ENCODE data around the gene UGT1A6. TPM values are rescaled to one million over a fixed set of nuclear protein-coding genes. Genes with fewer than 3 reads are reported as not detected.

The UGT1A6 gene
- total and polyA plus RNA-seq, 2 of the 13 experiments (the other 11 are each of a cell fraction or from before 2014, with no cell fraction given) = 0.25 TPM; not detected in 1

- TF ChIP-seq SSRP1 (CRISPR knock-in tag; IDR thresholded peaks at IDR 0.05) (no peak), ZMAT3 (CRISPR knock-in tag; conservative IDR thresholded peaks at IDR 0.05) (peak; percentile 75; the same call in 1 of the 2 replicates), ZNF235 (CRISPR knock-in tag; IDR thresholded peaks at IDR 0.05; ENCODE audit: borderline replicate concordance) (peak; percentile 80; the same call in 1 of the 2 replicates), NFATC3 (CRISPR knock-in tag; IDR thresholded peaks at IDR 0.05) (no peak), ZFP36 (IDR thresholded peaks at IDR 0.05; ENCODE audit: borderline replicate concordance, low read depth, low read length, partially characterized antibody) (peak; percentile 88), KDM4B (CRISPR knock-in tag; IDR thresholded peaks at IDR 0.05) (no peak), MTA3 (CRISPR knock-in tag; IDR thresholded peaks at IDR 0.05) (no peak), ETV6 (CRISPR knock-in tag; conservative IDR thresholded peaks at IDR 0.05) (no peak), ZNF24 (IDR thresholded peaks at IDR 0.05) (peak; percentile 43; the same call in 1 of the 2 replicates), ZBTB7A (CRISPR knock-in tag; IDR thresholded peaks at IDR 0.05) (no peak), ZNF83 (CRISPR knock-in tag; IDR thresholded peaks at IDR 0.05; ENCODE audit: borderline replicate concordance) (no peak), ZNF788 (CRISPR knock-in tag; IDR thresholded peaks at IDR 0.05; ENCODE audit: borderline replicate concordance) (peak; percentile 32; the same call in 1 of the 2 replicates), CEBPG (CRISPR knock-in tag; IDR thresholded peaks at IDR 0.05) (peak; percentile 85), KLF12 (CRISPR knock-in tag; IDR thresholded peaks at IDR 0.05; ENCODE audit: borderline replicate concordance) (0 out of 2 replicates have a peak, but pooled peaks have one; percentile 52), ZNF260 (CRISPR knock-in tag; IDR thresholded peaks at IDR 0.05; ENCODE audit: borderline replicate concordance, low read depth) (no peak), ZNF318 (CRISPR knock-in tag; IDR thresholded peaks at IDR 0.05) (no peak), ZNF383 (CRISPR knock-in tag; IDR thresholded peaks at IDR 0.05; ENCODE audit: borderline replicate concordance) (no peak), ZNF776 (CRISPR knock-in tag; IDR thresholded peaks at IDR 0.05) (no peak), HDAC6 (IDR thresholded peaks at IDR 0.05; ENCODE audit: low read depth, low read length) (no peak), EZH2 (conservative IDR thresholded peaks at IDR 0.05; ENCODE audit: low read depth, low read length) (no peak), ZNF333 (CRISPR knock-in tag; IDR thresholded peaks at IDR 0.05; ENCODE audit: borderline replicate concordance) (no peak; the same call in 1 of the 2 replicates), ZNF124 (CRISPR knock-in tag; IDR thresholded peaks at IDR 0.05) (peak; percentile 74; the same call in 1 of the 2 replicates)
Measured at GRCh38 chr2:233756429-233757081, 63.9 kb downstream of the UGT1A6 start (continued).

Data from HepG2 (cell line).